ENCODE results near the gene SMLR1.
"Not testable (repeated sequence)": the region's sequence is repeated elsewhere in the genome, so short reads cannot be mapped to it uniquely, and the experiment has no call there.

SMLR1 gene

DNA sequence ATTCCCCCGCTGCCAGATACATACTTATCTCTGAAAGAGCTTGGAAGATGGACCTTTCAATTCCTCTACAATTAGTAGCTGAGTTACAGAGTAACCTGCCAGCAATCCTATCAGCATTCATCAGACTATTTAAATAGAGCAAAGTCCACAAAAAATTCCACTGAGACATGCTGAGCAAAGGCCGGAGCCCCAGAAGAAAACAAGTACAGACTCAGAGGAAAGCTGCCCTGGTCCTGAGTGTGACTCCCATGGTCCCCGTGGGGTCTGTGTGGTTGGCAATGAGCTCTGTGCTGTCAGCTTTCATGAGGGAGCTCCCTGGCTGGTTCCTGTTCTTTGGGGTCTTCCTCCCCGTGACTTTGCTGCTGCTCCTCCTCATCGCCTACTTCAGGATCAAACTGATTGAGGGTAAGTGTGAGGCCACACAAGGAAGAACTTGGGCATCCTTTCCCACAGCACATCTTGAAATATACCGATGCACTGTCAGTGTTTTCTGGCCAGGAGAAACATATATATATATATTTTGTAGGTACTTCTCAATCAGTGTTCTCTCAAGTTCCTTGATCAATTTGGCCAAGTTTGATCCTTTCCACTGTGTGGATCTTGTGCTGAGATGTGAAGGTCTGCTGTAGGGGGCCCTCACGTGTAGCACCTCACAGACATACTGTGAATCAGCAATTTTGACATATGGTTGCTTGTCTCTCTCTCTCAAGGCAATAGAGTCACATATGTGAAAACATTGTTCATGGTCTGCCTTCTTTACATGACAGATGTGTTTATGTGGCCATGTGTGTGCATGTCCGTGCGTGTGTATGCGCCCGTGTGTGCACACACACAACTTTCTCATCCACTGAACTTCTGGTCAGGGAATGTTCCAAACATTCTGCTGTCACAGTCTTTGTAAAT is at the start of gene SMLR1:
Gene SMLR1 (plus strand): TSS at position 160 of the 903 bp plus-strand sequence. CDS start 8 bp downstream, at position 168.
- no peak for DNase-seq

DNA sequence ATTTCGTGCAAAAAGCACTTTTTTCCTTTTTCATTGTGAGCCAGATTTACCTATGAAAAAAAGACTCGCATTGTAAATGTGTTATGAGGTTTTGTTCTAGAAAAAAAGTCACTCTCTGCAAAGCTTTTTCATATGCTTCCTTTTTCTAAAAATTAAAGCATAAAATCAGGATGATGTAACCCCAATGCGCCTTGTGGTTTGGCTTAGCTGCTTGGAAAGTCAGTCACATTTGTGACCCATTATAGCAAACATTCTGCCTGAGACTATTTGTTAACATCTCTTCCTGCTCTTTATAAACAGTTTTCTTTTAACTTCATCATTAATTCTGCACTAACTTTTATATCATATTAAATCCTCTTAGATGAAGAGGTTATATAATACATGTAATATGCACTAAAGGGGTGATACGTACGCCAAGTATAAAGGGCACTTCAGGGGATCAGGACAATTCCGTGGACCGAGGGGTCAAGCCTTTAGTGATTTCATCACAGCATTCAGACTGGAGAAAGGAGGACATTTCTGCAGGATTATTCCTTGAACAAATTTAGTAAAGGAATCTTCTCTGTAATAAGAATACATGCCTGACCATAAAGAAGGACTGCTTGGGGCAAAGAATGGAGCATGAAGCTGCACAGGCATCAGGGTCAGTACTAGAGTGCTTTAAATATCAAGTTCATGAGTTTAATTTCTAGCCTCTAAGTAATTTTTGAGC is 48.1 kb upstream of the SMLR1 start:
- DNase-seq = no peak

DNA sequence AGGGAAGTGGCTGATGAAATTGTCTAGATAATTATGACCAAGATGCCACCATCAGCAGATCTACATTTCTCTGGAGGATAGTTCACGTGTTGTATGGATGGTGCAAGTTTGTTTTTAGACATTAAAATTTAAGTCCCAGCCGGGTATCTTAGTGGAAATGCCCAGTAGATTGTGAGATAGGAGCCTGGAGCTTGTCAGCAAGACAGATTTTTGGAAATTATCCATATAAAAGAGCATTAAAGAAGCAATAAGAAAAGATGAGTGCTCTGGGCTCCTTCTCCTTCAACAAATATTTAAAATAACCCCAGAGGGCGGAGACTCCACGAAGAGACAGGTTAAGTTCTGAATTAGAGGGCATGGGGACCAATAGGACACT is 47.6 kb upstream of the SMLR1 start:
- no peak for DNase-seq

DNA sequence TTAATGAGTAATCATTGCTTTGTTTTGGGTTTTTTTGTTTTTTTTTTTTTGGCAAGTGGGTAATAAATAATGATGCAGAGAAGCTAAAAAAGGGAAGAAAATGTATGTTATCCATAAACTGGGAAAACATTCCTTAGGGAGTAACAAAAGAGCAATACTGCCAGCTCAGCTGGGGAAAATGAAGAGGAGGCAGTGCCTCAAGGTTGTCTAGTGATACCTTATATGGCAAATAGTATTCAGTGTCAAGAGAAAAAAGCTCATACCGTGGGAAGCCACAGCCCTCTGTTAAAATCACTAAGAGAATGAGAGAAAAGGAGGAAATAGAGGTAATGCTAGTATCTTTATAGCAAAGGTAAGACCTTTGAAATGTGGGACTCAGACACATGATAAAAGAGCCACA is 47.1 kb upstream of the SMLR1 start:
- no peak for DNase-seq

DNA sequence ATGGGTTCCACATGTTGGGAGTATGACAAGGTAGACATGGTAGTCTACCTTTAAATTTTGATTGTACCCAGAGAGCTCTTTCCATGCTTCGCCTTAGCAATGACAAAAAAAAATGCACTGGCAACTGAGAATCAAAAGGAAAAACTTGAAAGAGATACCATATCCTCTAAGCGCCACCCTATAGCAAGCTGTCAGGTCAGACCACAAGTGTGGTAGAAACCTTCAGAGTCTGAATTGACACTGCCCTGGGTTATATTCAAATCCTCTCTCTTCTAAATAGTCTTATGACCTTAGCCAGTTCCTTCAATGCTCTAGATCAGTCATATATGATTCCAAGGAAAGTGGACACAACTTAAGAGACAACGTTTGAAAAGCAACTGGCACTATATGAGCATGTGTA is 45.6 kb upstream of the SMLR1 start:
- DNase-seq = no peak

DNA sequence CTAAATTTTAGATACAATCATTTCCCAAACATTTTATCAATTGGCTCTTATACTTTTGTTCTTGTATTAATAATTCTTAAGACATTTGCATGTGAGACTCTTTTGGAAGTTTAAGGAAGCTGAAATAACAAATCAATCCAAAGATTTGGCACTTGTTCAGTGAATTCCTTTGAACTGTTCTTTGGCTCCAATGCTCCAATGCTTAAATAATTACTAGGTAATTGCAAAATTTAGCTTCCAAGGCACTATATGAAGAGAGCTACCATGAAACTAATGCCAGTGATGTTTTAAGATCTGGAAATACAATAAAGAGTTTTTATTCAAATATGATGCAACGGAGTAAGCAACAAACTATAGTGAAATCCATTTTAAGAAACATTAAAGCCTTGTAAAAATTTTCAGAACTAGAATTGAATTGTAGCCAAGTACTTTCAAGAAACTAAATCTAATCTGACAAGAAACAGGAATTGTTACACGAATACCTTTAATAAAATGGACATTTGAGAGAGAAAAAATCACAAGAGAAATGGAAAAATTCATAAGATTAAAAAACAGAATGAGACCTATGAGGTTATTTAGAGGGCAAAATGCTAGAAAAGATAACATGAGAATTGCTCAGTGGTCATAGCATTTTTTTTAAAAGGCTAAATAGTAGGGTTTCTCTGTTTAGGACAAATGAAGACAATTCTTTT is 43.6 kb upstream of the SMLR1 start:
- no peak for DNase-seq

DNA sequence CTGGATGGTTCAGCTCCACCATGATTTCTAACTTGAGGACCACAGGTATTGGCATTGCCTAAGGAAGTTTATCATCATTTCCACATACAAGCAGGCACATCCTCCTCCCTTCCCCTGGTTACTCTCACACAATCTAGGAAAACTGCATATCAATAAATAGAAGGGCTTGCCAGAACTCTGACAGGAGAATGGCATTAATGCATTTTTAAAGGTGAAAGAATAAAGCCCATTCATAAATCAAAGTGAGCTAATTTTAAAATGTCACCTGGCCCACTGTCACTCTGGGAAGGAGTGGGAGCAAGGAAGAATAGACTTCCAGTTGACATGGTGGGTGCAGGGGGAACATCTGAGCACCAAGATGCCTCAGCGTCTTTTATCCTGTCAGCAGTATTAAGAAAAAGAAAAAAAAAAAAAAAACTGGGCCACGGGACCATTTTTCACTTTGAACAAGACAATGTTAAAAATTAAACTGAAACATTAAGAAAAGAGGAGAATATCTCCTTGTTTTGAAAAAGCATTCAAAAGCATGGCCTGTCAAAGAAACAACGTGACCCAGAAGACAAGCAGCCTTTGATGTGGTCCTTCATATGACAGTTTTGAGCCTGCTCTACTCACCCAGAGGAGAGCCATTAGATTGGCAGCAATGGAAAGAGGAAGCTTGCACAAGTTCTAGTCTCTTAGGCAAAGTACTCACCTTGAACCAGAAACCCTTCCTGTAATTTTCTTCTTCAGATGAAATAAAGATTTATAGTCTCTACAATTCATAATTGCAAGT is 39.3 kb upstream of the SMLR1 start:
- DNase-seq = no peak

DNA sequence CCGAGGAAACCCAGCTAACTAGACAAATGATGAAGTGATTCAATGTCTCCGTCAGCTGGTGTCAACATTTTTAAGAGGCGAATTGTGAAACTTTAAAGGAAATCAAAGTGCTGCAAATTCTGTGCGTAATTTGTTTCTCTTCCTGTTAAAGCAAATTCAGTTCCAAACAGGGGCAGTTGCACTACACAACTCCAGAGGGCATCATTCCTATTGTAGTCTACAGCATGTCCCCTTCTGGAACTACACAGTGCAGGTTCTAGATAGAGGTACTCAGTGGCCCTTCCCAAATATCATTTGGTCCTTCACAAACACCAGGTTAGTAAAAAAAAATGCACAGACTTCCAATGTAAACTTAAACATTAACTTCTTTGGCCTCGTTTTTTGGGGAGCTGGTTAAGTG is 38.3 kb upstream of the SMLR1 start:
- no peak for DNase-seq

DNA sequence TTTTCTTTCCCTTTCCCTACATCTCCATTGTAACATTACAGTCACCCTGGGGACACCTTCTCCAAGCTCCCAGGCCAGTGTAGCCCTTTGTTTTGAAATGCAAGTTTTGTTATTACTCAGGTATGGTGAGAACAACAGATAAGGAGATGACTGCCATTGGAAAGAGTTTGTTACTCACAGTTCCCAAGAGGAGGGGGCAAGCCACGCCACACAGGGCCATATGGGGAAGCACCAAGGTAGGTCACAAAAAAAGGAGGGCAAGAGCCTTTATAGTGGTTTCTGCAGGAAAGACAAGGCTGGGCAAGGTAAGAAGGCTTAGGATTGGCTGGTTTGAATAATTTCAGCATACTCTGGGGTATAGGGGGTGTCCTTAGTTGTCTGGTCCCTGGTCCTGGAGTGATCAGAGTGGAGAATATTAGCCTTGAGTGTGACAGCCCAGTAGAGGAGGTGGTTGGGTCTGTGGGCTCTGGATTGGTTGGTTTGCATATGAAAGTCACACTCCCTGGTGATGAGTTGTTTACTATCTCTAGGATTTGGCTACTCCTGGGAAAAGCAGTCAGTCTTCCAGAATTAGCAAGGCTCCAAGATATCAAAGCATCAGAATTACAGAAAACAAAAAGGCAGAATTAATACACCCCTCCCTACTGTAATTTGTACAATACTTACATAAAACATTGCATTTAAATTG is 33.1 kb upstream of the SMLR1 start:
- no peak for DNase-seq

DNA sequence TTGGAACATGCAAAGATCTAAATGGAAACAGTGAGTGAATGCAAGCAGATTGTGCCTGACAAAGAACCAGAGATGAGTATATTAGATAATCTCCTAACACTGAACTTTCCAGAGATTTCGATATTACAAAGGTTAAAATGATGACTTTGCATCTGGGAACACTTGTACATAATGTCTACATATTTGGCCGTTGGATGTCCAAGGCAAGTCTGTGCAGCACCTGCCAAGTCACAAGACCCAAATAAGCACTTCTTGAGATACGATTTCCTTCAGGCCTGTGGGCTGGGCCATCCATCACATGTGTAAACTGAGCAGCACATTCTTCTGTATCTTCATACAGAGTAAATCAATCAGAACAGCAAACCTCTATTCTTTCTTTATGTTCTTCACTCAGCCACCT is 32.5 kb upstream of the SMLR1 start:
- DNase-seq = no peak

DNA sequence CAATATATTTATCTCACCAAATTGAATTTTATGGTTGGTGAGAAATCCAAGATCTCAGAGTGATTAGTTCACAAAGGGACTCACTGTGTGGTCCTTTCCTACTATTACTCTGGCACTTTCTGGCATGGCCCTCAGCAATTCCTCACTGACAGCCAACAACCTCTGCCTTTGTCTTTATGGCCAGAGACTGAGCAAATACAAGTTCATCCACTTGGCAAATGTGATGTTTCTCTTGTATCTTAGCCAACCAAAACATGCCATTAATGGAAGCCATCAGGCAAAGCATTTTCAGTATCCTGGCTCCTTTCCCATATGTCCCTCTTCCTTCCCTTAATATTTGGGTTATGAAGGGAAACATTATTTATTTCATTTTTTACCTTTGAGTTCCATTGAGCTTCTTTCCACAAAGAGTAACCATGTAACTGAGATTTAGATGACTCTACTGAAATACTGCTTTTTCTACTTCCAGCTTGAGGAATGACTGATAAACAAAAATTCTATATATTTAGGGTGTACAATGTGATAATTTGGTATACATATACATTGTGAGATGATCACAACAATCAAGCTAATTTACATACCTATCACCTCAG is 30.8 kb upstream of the SMLR1 start:
- DNase-seq = no peak

DNA sequence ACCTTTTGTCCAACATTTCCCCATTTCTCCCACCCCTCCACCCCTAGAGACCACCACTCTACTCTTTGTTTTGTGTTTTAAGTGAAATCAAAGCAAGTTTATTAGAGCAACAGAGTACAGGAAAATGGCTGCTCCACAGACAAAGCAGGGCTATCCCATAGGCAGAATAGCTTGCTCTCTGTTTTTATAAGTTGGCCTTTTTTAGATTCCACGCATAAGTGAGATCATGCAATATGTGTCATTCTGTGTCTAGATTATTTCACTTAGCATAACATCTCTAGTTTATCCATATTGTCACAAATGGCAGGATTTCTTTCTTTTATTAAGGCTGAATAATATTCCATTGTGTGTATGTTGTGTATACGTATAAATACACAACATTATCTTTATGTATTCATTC is 30.1 kb upstream of the SMLR1 start:
- DNase-seq = no peak

DNA sequence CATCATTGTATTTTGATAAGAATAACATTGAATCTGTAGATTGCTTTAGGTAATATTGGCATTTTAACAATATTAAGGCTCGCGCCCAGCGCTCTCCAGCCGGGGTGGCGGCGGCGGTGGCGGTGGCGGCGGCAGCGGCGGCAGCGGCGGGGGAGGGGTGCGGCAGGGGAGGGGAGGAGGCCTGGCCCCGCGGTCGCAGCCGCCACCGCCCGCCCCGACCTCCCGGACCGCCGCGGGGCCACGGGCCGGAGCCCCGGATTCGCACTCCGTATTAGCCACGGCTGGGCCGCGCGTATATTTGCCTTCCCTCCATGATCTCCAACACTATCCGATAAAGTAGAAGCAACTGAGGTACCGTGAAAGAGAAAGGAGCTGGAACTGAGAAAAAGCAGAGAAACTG is 25.8 kb upstream of the SMLR1 start:
- DNase-seq = not testable (repeated sequence)

DNA sequence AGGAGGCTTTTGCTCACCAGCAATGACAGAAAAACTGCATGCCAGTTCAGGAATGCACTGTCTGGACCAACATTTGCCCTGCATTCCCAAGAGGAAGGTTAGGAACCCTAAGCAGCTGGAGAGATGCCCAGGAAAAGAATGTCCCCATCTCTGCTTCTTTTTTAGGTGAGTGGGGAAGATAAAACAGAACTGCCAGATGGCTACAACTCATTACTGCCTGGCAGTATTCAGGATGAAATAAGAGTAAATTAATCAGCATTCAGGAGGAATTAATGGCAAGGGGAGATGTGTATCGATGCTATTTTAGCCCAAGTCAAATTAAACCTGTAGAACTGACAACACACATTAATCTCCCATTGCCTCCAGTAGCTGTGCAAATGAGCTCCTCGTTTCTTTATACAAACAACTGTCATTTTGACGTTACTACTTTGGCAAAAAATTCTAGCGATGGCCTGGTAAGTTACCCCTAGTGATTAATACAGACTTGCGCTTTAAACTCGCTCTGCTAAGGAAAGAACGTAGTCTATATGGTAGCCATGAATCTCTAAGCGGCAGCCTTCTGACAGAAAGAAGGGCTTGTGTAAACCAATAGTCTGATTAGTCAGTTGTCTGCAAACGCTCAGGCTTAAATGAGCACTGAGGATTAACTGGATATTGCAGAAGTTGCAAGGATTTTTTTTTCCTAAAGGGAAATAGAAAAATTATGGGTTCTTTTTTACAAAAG is 16.7 kb upstream of the SMLR1 start:
- no peak for DNase-seq

DNA sequence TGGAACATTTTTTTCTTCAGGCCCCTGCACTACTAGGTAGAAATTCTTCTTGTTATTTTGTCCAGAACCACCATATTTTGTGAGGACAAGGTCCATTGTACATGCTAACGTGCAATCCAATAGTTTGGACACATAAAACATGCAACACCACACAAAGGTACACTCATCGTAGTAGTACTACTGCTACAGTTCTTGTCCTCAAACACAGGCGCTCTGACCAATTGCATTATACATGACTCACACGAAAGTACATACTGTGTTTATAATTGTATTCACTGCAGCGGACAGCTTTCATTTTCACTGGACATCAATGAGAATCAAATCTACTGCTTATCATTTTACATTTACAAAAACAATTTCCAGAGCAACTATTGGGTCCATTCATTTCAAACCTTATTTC is 15.3 kb upstream of the SMLR1 start:
- no peak for DNase-seq

DNA sequence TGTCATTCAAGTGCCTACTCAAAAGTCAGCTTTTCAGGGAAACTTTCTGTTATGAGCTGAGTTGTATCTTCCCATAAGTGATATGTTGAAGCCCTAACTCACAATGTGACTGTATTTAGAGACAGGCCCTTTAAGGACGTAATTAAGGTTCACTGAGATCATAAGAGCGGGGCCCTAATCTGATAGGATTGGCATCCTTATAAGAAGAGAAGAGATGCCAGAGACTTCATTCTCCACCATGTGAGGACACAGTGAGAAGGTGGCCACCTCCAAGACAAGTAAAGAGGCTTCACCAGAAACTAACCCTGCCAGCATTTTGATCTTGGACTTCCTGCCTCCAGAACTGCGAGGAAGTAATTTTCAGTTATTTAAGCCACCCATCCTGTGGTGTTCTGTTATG is 12.7 kb upstream of the SMLR1 start:
- DNase-seq = no peak

DNA sequence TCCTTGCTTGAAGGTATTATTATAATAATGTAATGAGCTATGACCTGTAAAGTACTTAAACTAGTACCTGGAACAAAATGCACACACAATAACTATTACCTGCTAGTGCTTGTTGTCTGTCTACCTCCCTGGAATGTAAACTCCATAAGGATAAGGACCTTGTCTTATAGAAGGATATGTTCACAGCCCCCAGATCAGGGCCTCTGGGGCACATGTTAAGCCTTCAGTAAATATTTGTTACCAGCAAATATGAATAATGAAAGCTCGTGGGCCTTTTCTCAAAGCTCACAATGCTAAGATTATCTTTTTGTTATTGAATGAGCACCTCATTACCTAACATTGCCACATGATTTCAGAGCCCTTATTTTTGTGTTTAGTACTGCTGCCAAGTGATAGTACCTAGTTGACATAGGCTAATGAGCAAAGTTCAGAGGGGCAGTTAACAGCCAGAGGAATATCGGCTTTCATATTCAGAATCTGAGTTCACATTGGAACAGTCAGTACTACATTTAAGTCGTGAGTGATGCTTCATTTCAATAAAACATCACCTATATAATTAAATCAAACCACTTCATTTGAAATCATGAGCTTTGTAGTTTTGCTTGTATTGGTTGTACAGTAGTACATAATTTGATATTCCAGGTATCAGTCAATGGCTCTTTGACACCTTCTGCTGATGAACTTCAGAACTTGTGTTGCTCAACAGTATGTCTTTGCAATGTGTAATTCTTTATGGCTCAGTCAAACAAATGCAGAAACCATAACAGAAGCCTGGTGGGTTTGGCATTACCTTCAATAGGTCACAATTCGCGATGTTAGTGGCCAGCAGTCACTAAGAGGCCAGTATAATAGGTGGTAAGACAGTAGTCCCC is 11.8 kb upstream of the SMLR1 start:
- DNase-seq = no peak

DNA sequence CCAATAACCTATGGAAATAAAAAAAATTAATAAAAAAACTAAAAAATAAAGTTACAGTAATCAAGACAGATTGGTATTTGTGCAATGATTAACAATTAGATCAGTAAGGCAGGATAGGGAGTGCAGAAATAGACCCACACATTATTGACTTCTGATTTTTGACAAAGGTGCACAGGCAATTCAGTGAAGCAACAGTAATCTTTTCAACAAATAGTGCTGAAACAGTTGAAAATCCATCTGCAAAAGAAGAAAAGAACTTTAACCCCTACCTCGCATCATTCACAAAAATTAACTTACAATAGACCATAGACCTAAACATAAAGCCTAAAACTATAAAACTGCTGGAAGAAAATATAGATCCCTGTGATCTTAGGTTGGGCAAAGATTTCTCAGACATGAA is 4.5 kb upstream of the SMLR1 start:
- DNase-seq = no peak

DNA sequence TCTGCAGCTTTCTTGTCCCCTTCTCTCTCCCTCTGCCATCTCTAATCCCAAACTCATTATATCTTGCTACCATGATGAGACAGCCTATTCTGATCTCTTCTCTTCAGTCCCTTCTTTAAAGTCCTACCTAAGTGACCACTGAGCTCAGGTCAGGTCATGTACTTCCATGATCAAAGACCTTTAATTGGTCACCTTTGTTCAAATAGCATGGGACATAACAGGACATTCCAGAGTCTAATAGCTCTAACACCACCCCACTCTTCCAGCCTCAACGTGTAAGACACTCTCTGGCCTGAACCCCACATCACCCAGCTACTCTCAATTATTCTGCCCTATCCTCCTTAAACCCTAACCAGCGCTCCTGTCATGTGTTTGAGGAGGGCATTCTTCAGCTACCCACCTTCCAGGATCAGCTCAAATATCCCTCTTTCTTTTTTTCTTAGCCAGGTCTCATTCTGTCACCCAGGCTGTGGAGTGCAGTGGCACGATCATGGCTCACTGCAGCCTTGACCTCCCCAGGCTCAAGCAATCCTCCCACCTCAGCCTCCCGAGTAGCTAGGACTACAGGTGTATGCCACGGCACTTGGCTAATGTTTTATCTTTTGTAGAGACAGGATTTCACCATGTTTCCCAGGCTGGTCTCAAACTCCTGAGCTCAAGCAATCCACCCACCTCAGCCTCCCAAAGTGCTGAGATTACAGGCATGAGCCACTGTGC is 2.1 kb upstream of the SMLR1 start:
- no peak for DNase-seq

Measured in NCI-H1417 treated with DMSO at 0.1 percent for 48 hours (cell line).